Measurements from ENCODE around the gene ASPSCR1. TPM values are rescaled to one million over a fixed set of nuclear protein-coding genes. Genes with fewer than 3 reads are reported as not detected.

The ASPSCR1 gene
- total RNA-seq, 1 donor from 2014 or later = 38.2 TPM

- intact Hi-C loops (cut with micrococcal nuclease) = loop anchor here (2.0 to 5.0 kb wide), 4 partner anchors 45 to 510 kb away; partner anchors contain the start of genes ACTG1, DUS1L and PCYT2
These were observed 45.0 kb downstream of the ASPSCR1 start, which contains the start of gene CENPX for GRCh38 chr17:82022310-82022980. Gene CENPX, minus strand, starts transcription at chr17:82022878. Its CDS starts 17 bp downstream, at chr17:82022861.

- intact Hi-C loops (cut with micrococcal nuclease) = loop anchor here (1.0 to 5.0 kb wide), 15 partner anchors 8 to 693 kb away; partner anchors contain the start of genes ACTG1, ALYREF, ANAPC11 and ASPSCR1
These were observed 45.6 kb downstream of the ASPSCR1 start, which contains the start of gene LRRC45 for GRCh38 chr17:82022981-82023446. Gene LRRC45, plus strand, starts transcription at chr17:82023305. Its CDS starts 339 bp downstream, at chr17:82023644.

DNA sequence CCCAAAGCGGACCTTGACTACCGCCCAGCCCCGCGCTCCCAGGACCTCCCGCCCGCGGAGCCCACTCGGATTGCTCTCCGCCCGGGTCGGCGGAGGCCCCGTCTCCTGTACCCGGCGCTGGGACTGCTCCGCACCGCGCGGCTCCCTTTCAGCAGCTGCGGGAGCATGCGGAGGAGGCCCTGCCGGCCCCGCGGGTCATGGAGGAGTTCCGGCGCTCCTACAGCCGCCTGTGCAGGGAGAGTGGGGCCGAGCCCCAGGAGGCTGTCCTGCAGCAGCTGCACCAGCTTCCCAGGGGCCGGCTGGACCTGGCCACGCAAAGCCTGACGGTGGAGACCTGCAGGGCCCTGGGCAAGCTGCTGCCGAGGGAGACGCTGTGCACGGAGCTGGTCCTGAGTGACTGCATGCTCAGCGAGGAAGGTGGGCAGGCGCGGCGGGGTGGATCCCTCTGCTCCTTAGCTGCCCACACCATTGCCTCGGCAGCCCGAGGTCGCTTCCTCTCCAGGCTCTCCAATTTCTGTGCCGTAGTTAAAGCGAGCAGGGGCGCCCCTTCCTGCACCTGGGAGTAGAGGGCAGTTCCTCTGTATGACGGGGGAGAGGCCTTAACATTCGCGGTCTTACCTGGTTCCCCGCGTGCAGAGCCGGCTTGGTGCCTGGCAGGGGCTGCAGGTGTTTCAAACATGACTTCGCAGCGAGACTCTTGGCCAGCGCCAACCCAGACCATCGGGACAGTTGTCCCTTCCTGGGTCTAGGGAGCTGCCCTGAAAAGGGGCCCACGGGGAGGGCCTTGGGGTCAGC is 46.2 kb downstream of the ASPSCR1 start:
- intact Hi-C loops (cut with micrococcal nuclease) = loop anchor here (1.0 to 5.0 kb wide), 15 partner anchors 8 to 693 kb away; partner anchors contain the start of genes ACTG1, ALYREF, ANAPC11 and ASPSCR1

GRCh38 chr17:82024859-82025258 is 47.4 kb downstream of the ASPSCR1 start:
- intact Hi-C loops (cut with micrococcal nuclease) = loop anchor here (5.0 kb wide), 3 partner anchors 42 to 513 kb away; partner anchors contain the start of genes ACTG1, DUS1L and PCYT2

DNA sequence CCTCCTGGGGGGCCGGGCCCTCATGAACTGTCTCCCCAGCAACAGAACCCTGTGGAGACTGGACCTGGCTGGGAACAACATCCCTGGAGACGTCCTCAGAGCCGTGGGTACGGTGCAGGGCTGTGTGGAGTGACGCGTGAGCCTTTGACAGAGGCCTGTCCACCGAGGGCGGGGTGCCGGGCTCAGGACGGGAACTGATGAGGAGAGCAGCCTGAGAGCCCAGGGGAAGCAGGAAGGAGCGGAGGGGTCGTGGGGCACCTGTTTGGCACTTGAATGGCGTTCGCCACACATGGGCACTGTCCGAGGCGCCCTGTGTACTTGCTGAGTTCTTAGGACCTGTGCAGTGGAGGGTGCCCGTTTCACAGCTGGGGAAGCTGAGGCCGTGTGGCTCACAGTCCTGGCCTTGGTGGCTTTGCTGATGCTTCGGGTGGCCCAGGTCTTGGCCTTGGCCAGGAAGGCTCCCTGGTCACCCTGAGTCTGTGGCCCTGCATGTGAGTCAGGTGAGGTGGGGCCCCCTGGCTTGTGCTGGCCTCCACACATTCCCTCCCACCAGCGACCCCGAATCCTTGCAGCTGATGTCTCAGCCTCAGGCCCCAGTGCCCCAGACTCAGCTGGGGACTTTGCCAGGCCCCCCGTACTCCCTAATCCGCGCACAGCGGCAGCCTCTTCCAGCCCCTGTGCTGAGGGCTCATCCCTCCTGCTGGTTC is 48.1 kb downstream of the ASPSCR1 start:
- intact Hi-C loops (cut with micrococcal nuclease) = no loop called here

- intact Hi-C loops (cut with micrococcal nuclease) = no loop called here
These were observed 50.8 kb downstream of the ASPSCR1 start for GRCh38 chr17:82028246-82028645.

- intact Hi-C loops (cut with micrococcal nuclease) = no loop called here
These were observed 51.5 kb downstream of the ASPSCR1 start for GRCh38 chr17:82028966-82029365.

- intact Hi-C loops (cut with micrococcal nuclease) = no loop called here
These were observed 52.0 kb downstream of the ASPSCR1 start for GRCh38 chr17:82029391-82029790.

DNA sequence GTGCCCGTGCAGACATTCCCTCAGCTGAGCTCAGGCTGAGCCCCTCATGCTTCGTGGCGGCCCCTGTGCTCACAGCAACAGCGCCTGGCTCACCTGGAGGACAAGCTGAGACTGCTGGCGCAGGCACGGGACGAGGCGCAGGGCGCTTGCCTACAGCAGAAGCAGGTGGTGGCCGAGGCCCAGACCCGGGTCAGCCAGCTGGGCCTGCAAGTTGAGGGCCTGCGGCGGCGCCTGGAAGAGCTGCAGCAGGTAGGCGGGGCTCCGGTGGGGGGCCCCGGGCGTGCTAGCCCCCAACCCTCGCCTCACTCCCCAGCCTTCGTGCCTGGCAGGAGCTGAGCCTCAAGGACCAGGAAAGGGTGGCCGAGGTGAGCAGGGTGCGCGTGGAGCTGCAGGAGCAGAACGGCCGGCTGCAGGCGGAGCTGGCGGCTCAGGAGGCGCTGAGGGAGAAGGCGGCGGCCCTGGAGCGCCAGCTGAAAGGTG is 52.6 kb downstream of the ASPSCR1 start:
- intact Hi-C loops (cut with micrococcal nuclease) = loop anchor here (1.0 to 10.0 kb wide), 4 partner anchors 124 to 555 kb away; no protein-coding TSS in a partner anchor

DNA sequence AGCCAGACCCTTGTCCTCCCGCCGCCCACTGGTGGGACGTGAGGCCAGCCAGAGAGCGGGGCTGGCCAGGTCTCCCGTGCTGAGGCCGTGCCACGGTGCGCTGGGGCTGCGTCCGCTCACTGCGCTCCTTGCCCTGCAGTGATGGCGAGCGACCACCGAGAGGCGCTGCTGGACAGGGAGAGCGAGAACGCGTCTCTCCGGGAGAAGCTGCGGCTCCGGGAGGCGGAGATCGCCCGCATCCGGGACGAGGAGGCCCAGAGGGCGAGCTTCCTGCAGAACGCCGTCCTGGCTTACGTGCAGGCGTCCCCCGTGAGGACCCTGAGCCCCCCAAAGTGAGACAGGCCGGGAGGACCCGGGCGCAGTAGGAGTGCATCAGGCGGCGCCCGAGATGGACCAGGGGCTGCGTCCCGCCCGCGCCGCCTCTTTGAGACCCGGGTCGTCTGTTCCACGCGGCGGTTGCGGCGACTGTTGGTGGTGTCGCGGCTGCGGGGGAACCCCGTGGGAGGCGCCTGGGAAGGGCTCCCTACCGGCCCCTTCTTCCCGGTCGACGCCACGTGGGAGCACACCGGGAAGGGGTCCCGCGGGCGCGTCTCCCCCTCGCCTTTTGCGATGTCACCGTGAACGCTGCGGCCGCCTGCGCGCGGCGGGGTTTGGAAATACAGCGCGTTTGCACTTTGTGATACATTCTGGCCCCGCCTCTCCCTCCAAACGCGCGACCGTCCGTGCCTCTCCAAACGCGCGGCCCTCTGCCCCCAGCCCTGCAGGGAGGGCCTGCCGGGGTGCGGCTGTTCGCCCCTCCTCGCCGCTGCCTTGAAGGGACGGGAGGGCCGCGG is 53.3 kb downstream of the ASPSCR1 start:
- intact Hi-C loops (cut with micrococcal nuclease) = loop anchor here (1.0 to 10.0 kb wide), 5 partner anchors 7 to 554 kb away; partner anchors contain the start of gene LRRC45

GRCh38 chr17:82031303-82031884 is 54.0 kb downstream of the ASPSCR1 start, which contains the start of gene RAC3:
Gene RAC3, plus strand, starts transcription at chr17:82031678. Its CDS starts 84 bp downstream, at chr17:82031762.
- intact Hi-C loops (cut with micrococcal nuclease) = loop anchor here (1.0 to 10.0 kb wide), 3 partner anchors 8 to 553 kb away; partner anchors contain the start of gene LRRC45

GRCh38 chr17:82031885-82032627 is 54.6 kb downstream of the ASPSCR1 start:
- intact Hi-C loops (cut with micrococcal nuclease) = loop anchor here (1.0 to 10.0 kb wide), 3 partner anchors 9 to 553 kb away; partner anchors contain the start of gene LRRC45

- intact Hi-C loops (cut with micrococcal nuclease) = loop anchor here (10.0 kb wide), 1 partner anchor 551 kb away; no protein-coding TSS in a partner anchor
These were observed 56.1 kb downstream of the ASPSCR1 start for GRCh38 chr17:82033359-82034085.

- intact Hi-C loops (cut with micrococcal nuclease) = loop anchor here (5.0 to 10.0 kb wide), 2 partner anchors 173 to 550 kb away; no protein-coding TSS in a partner anchor
These were observed 57.1 kb downstream of the ASPSCR1 start for GRCh38 chr17:82034371-82035011.

- intact Hi-C loops (cut with micrococcal nuclease) = loop anchor here (5.0 to 10.0 kb wide), 2 partner anchors 172 to 549 kb away; no protein-coding TSS in a partner anchor
These were observed 58.1 kb downstream of the ASPSCR1 start for GRCh38 chr17:82035488-82035887.

GRCh38 chr17:82035956-82036633 is 58.7 kb downstream of the ASPSCR1 start:
- intact Hi-C loops (cut with micrococcal nuclease) = loop anchor here (2.0 to 10.0 kb wide), 3 partner anchors 171 to 549 kb away; partner anchors contain the start of gene NARF

Measured in T-helper 1 cell treated with Interleukin-12 subunit alpha and Interleukin-12 subunit beta and Interleukin-4 antibody, amounts not matched to agents 30 ng/mL and 1 ng/mL, for 36 hours (primary cell).